Neuronal stem cell (in vitro differentiated cells): Measurements from ENCODE around the gene GIN1. TPM values are rescaled to one million over a fixed set of nuclear protein-coding genes. Genes with fewer than 3 reads are reported as not detected.
A peak's percentile ranks its signal among the peaks of the same experiment; 100 is the strongest.

Experiments
- DNase-seq: peaks from one replicate; pipeline ENCODE4 v3.0.0-alpha.2; 2013; ENCODE audit warnings: low spot score
- H2AFZ ChIP-seq: one replicate; pipeline ENCODE4 v1.6.1; 2013; ENCODE audit warnings: mild to moderate bottlenecking, low read length, inconsistent platforms
- H2AK5ac ChIP-seq: 2 replicates; pipeline ENCODE4 v1.6.1; 2013; ENCODE audit warnings: low read depth, mild to moderate bottlenecking, inconsistent platforms, low read length, moderate library complexity, mixed read lengths
- H2BK120ac ChIP-seq: 2 replicates; pipeline ENCODE4 v1.6.1; 2013; ENCODE audit warnings: low read depth, mild to moderate bottlenecking, inconsistent platforms, low read length, moderate library complexity, mixed read lengths
- H2BK12ac ChIP-seq: one replicate; pipeline ENCODE4 v1.6.1; 2013; ENCODE audit warnings: low read length, inconsistent platforms
- H2BK15ac ChIP-seq: 2 replicates; pipeline ENCODE4 v1.6.1; 2013; ENCODE audit warnings: mild to moderate bottlenecking, low read length, inconsistent platforms, mixed read lengths
- H2BK5ac ChIP-seq: one replicate; pipeline ENCODE4 v1.6.1; 2013; ENCODE audit warnings: inconsistent platforms, mild to moderate bottlenecking, low read length, moderate library complexity
- H3K14ac ChIP-seq: one replicate; pipeline ENCODE4 v1.6.1; 2013; ENCODE audit warnings: low read length, inconsistent platforms
- H3K18ac ChIP-seq: 2 replicates; pipeline ENCODE4 v1.6.1; 2013; ENCODE audit warnings: low read length, inconsistent platforms
- H3K23ac ChIP-seq: 2 replicates; pipeline ENCODE4 v1.6.1; 2013; ENCODE audit warnings: low read depth, mild to moderate bottlenecking, mixed read lengths, low read length, inconsistent platforms; ENCODE audit not compliant: poor library complexity
- H3K27ac ChIP-seq: replicated peaks from 3 replicates; pipeline ENCODE4 v1.5.1; 2013; ENCODE audit warnings: low read length, inconsistent platforms
- H3K27me3 ChIP-seq, 3 experiments: 2 replicates each; pipeline ENCODE4 v1.6.1; 2013; ENCODE audit warnings: low read length in 3 of 3, mild to moderate bottlenecking in 2 of 3, inconsistent platforms in 1 of 3, low read depth in 1 of 3, mixed read lengths in 1 of 3, moderate library complexity in 1 of 3; ENCODE audit not compliant: control insufficient read depth in 3 of 3, insufficient read depth in 3 of 3
- H3K36me3 ChIP-seq, 2 donors: replicated peaks in 1 of 2; 2 replicates each; pipeline ENCODE4 v1.6.1; 2013; ENCODE audit warnings: low read length in 2 of 2; ENCODE audit not compliant: control insufficient read depth in 2 of 2, insufficient read depth in 2 of 2
- H3K4ac ChIP-seq: 2 replicates; pipeline ENCODE4 v1.6.1; 2013; ENCODE audit warnings: inconsistent platforms, mild to moderate bottlenecking, low read length, moderate library complexity
- H3K4me1 ChIP-seq, 2 donors: 1 replicate in 1 of 2; 2 replicates in 1 of 2; pipeline ENCODE4 v1.6.1; 2013; ENCODE audit warnings: low read length in 2 of 2, low read depth in 1 of 2; ENCODE audit not compliant: control insufficient read depth in 2 of 2, insufficient read depth in 1 of 2
- H3K4me2 ChIP-seq: one replicate; pipeline ENCODE4 v1.6.1; 2013; ENCODE audit warnings: mild to moderate bottlenecking, low read length, inconsistent platforms; ENCODE audit not compliant: insufficient read depth, poor library complexity, severe bottlenecking
- H3K4me3 ChIP-seq, 2 donors: 2 replicates each; pipeline ENCODE4 v1.5.1; 2013; ENCODE audit warnings: low read length in 2 of 2, mild to moderate bottlenecking in 2 of 2, inconsistent platforms in 1 of 2, moderate library complexity in 1 of 2
- H3K79me1 ChIP-seq: one replicate; pipeline ENCODE4 v1.6.1; 2013; ENCODE audit warnings: low read depth, mild to moderate bottlenecking, inconsistent platforms, low read length, moderate library complexity
- H3K9ac ChIP-seq: one replicate; pipeline ENCODE4 v1.6.1; 2013; ENCODE audit warnings: mild to moderate bottlenecking, low read depth, low read length, inconsistent platforms; ENCODE audit not compliant: poor library complexity
- H3K9me3 ChIP-seq, 2 donors: replicated peaks in 1 of 2; 2 replicates each; pipeline versions ENCODE3 to v1.6.1; 2013; ENCODE audit warnings: low read length in 2 of 2, mild to moderate bottlenecking in 2 of 2, inconsistent platforms in 1 of 2, low read depth in 1 of 2, mixed read lengths in 1 of 2, moderate library complexity in 1 of 2; ENCODE audit not compliant: control insufficient read depth in 2 of 2, insufficient read depth in 1 of 2
- H4K8ac ChIP-seq: one replicate; pipeline ENCODE4 v1.6.1; 2013; ENCODE audit warnings: low read depth, mild to moderate bottlenecking, inconsistent platforms, low read length, moderate library complexity
- H4K91ac ChIP-seq: one replicate; pipeline ENCODE4 v1.6.1; 2013; ENCODE audit warnings: low read length, low read depth, mild to moderate bottlenecking, inconsistent platforms; ENCODE audit not compliant: poor library complexity
- WGBS, 2 donors: extraction: QIAGEN DNeasy Blood & Tissue Kit; methylation state at CpG; one replicate each; pipeline ENCODE4 v1.1.7; 2013; ENCODE audit warnings: missing lambda C conversion rate in 2 of 2, mixed read lengths in 1 of 2; ENCODE audit not compliant: insufficient read length in 2 of 2, insufficient replicate concordance in 1 of 2; ENCODE audit errors: extremely low coverage in 2 of 2; 5-methylcytosine and 5-hydroxymethylcytosine counted together
- polyA plus RNA-seq, 2 experiments: library from polyadenylated mRNA; stranded (reverse); fragments of 200-250 nt; gene quantifications; one replicate each; pipeline ENCODE4 v1.2.3, GENCODE V29; 2013

GIN1 gene, protein sequence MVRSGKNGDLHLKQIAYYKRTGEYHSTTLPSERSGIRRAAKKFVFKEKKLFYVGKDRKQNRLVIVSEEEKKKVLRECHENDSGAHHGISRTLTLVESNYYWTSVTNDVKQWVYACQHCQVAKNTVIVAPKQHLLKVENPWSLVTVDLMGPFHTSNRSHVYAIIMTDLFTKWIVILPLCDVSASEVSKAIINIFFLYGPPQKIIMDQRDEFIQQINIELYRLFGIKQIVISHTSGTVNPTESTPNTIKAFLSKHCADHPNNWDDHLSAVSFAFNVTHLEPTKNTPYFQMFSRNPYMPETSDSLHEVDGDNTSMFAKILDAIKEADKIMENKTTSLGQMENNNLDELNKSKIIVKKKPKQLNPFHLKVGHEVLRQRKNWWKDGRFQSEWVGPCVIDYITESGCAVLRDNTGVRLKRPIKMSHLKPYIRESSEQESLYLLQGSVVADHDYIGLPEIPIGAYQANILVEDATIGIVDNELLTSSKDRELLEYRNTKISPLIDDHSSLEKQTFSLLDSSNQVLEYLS
- 8.6 TPM for polyA plus RNA-seq (2013, experiment 1 of 2)
- 8.9 TPM for polyA plus RNA-seq (2013, experiment 2 of 2)

DNA sequence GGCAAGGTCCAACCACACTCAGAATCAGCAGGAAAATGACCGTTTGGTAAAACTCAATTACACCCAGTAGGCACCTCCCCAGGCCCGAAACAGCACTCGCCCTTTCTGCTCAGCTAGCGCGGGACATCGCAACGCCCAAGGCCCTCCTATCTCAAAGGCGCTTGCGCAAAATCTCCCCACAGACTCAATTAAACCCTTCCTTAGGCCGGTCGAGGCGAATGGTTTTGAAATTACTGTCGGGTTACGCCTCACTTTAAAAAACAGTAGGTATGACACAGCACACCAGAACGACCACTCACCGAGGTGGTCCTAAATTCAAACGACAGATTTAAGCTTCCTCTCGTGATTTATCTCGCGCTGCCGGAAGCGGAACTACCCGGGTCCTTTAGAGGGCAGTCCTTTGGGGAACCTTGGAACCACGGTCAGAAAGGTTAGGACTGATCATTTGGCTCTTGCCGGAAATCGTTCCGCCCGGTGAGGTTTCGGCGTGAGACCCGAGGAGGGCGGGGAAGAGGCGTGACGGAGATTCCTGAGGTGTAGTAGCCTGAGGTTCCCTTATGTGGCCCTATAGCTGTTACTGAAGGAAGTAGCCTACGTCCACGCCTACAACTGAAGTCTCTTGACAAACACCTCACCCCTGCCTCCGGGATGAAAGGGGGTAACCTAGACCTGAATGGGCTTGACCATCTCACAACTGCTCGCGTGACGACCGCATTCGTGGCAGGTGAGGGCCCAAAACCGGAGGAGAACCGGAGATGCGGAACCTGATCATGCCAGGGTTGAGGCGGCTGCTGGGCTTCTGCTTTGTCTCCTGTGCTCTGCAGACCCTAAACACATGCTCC lies at the start of gene GIN1, which contains the start of gene PPIP5K2:
GIN1 (minus strand) TSS at position 374 of the 842 bp plus-strand sequence. CDS start 11,431 bp downstream, outside the sequence.
PPIP5K2 (plus strand) TSS at position 537 of the 842 bp plus-strand sequence. CDS start 9,289 bp downstream, outside the sequence.
- no peak within 1 kb of the TSS for H2BK120ac ChIP-seq
- H3K36me3 ChIP-seq: peaks cover 0 to 16% of the 10 kb centered on the region in 2 donors
- DNase-seq: peak; percentile 96
- no peaks in the 10 kb centered on the region for H3K27me3 ChIP-seq
- peak within 1 kb of the TSS; percentile 88 for H2AFZ ChIP-seq
- H2AK5ac ChIP-seq: no peak within 1 kb of the TSS
- peak within 1 kb of the TSS; percentile 77 to 93 for H3K4me3 ChIP-seq
- peak within 1 kb of the TSS; percentile 95 for H3K9ac ChIP-seq
- peak within 1 kb of the TSS; percentile 59 for H3K23ac ChIP-seq
- peak within 1 kb of the TSS; percentile 89 for H3K18ac ChIP-seq
- peak within 1 kb of the TSS; percentile 79 for H3K4me2 ChIP-seq
- no peak within 1 kb of the TSS for H2BK15ac ChIP-seq
- no peaks in the 10 kb centered on the region for H3K9me3 ChIP-seq
- H4K91ac ChIP-seq: no peak within 1 kb of the TSS
- no peak within 1 kb of the TSS for H2BK12ac ChIP-seq
- H3K27ac ChIP-seq: peak within 1 kb of the TSS; percentile 90
- H2BK5ac ChIP-seq: no peak within 1 kb of the TSS
- WGBS, 2 donors: no CpG with 5 or more reads among the region's 46 CpGs
- H3K79me1 ChIP-seq: peaks cover 3% of the 10 kb centered on the region
- peaks cover 0 to 6% of the 10 kb centered on the region in 2 donors for H3K4me1 ChIP-seq
- H3K4ac ChIP-seq: no peak within 1 kb of the TSS
- H3K14ac ChIP-seq: peak within 1 kb of the TSS; percentile 42
- H4K8ac ChIP-seq: no peak within 1 kb of the TSS

DNA sequence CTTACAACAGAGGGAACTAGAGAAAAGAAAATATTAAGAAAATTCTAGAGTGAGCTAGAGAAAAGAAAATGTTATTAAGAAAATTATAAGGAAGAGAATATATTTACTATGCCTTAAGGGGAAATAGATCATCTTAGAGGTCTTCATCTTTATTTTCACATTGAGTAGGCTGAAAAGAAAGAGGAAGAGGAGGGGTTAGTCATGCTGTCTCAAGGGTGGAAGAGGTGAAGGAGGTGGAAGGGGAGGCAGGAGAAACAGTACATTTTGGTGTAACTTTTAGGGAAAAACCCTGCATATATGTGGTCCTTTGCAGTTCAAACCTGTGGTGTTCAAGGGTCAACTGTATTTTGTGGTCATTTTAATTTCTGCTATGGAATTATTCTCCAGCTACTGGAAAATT lies 46.8 kb upstream of the GIN1 start:
- Histone ChIP-seq H3K4me3 (no peak overlapping the region), H3K9me3 (no peaks in the 10 kb centered on the region), H3K4ac (no peak overlapping the region), H3K9ac (no peak overlapping the region), H3K23ac (no peak overlapping the region), H2AFZ (no peak overlapping the region), H3K14ac (no peak overlapping the region), H2AK5ac (no peak overlapping the region), H2BK120ac (no peak overlapping the region), H2BK12ac (no peak overlapping the region), H3K36me3 (peaks cover 0 to 74% of the 10 kb centered on the region in 2 donors), H3K27ac (no peak overlapping the region), H3K18ac (no peak overlapping the region), H3K4me1 (no peaks in the 10 kb centered on the region), H3K4me2 (no peak overlapping the region), H2BK15ac (no peak overlapping the region), H4K91ac (no peak overlapping the region), H3K79me1 (no peaks in the 10 kb centered on the region), H3K27me3 (no peaks in the 10 kb centered on the region), H2BK5ac (no peak overlapping the region), H4K8ac (no peak overlapping the region)
- DNase-seq: no peak

DNA sequence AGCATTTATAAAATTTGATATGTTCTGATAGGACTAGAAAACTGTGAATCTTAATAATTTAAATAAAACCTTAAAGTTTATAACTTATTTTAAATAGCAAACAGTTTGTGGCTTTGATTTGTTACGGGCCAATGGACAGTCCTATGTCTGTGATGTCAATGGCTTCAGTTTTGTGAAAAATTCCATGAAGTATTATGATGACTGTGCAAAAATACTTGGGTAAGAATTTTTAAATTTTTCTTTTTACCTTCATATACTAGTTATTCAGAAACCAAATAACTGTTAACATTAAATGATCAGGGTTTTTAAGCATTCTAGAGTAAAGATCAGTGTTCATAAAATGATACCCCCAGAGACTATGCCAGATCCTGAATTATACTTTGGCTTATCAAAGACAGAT lies 31.2 kb upstream of the GIN1 start:
- Histone ChIP-seq H2BK5ac (no peak overlapping the region), H3K27me3 (no peaks in the 10 kb centered on the region), H2AK5ac (no peak overlapping the region), H3K9me3 (no peaks in the 10 kb centered on the region), H4K8ac (no peak overlapping the region), H3K4me3 (no peak overlapping the region), H2BK12ac (no peak overlapping the region), H2BK15ac (no peak overlapping the region), H3K4me2 (no peak overlapping the region), H3K36me3 (peaks cover 0 to 80% of the 10 kb centered on the region in 2 donors), H3K27ac (no peak overlapping the region), H2BK120ac (no peak overlapping the region), H3K18ac (no peak overlapping the region), H3K23ac (no peak overlapping the region), H4K91ac (no peak overlapping the region), H3K4me1 (no peaks in the 10 kb centered on the region), H3K14ac (no peak overlapping the region), H3K4ac (no peak overlapping the region), H3K79me1 (no peaks in the 10 kb centered on the region), H3K9ac (no peak overlapping the region), H2AFZ (no peak overlapping the region)
- no peak for DNase-seq
- WGBS, 2 donors: no CpG with 5 or more reads among the region's 1 CpG

DNA sequence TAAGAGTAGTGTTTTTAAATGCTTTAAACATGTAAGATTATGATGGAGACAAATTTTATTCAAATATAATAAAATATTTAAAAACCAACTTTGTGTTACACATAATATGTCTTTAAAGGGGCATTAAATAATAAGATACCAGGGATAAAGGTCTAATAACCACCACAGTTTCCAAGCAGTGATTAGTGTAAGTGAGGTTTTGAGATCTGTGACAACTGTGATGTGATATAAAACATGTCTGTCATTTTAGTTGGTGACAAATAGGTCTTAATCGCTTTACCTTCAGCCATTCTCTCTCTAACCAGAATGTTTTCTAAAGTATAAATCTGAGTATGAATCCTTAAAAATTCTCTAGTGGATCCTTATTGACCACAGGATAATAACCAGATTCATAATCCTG lies 28.3 kb upstream of the GIN1 start:
- Histone ChIP-seq H3K27me3 (no peaks in the 10 kb centered on the region), H2BK12ac (no peak overlapping the region), H2BK5ac (no peak overlapping the region), H3K36me3 (peaks cover 0 to 53% of the 10 kb centered on the region in 2 donors), H3K23ac (no peak overlapping the region), H3K9ac (no peak overlapping the region), H3K18ac (no peak overlapping the region), H3K4ac (no peak overlapping the region), H2AFZ (no peak overlapping the region), H3K4me3 (no peak overlapping the region), H3K14ac (no peak overlapping the region), H2BK15ac (no peak overlapping the region), H2BK120ac (no peak overlapping the region), H2AK5ac (no peak overlapping the region), H3K4me2 (no peak overlapping the region), H4K8ac (no peak overlapping the region), H3K27ac (no peak overlapping the region), H3K4me1 (no peaks in the 10 kb centered on the region), H3K9me3 (no peaks in the 10 kb centered on the region), H4K91ac (no peak overlapping the region), H3K79me1 (no peaks in the 10 kb centered on the region)
- no CpG with 5 or more reads among the region's 1 CpG for WGBS, 2 donors
- no peak for DNase-seq
